Right lobe of liver (tissue), 6 donors: Measurements from ENCODE around the gene SIM2. TPM values are rescaled to one million over a fixed set of nuclear protein-coding genes. Genes with fewer than 3 reads are reported as not detected.

Source experiments
- ATAC-seq, 4 donors: fragments of 200-7000 bp; cut with Tn5 transposase; one replicate each; pipeline ENCODE4 v1.9.1; 2020; ENCODE audit warnings: mild to moderate bottlenecking in 4 of 4, moderate library complexity in 4 of 4
- DNase-seq, 3 donors: peaks; one replicate each; pipeline ENCODE4 v3.0.0-alpha.2; 2020
- H3K27ac ChIP-seq, 3 donors: fragments of 200-600 bp; one replicate each; pipeline ENCODE4 v1.8.0; 2022
- H3K27me3 ChIP-seq, 2 donors: fragments of 200-600 bp; one replicate each; pipeline ENCODE4 v1.8.0; 2022
- H3K36me3 ChIP-seq, 4 donors: fragments of 200-600 bp; sonication (generic) in 1 of 4; one replicate each; pipeline versions ENCODE4 v1.5.1 to v1.8.0; 2017 to 2022; ENCODE audit warnings: control low read depth in 1 of 4
- H3K4me1 ChIP-seq, 4 donors: fragments of 200-600 bp; sonication (generic) in 1 of 4; one replicate each; pipeline versions ENCODE4 v1.5.1 to v1.8.0; 2017 to 2022; ENCODE audit warnings: control low read depth in 1 of 4
- H3K4me3 ChIP-seq, 3 donors: fragments of 200-600 bp; one replicate each; pipeline ENCODE4 v1.8.0; 2022
- H3K9me3 ChIP-seq, 4 donors: fragments of 200-600 bp; sonication (generic) in 1 of 4; one replicate each; pipeline versions ENCODE4 v1.5.1 to v1.8.0; 2017 to 2022; ENCODE audit warnings: control low read depth in 1 of 4
- CTCF ChIP-seq, 4 donors: fragments of 200-600 bp in 3 of 4; fragments of 450-650 bp in 1 of 4; IDR thresholded peaks; one replicate each; pipeline versions ENCODE4 v1.5.1 to v1.8.0; 2016 to 2022; ENCODE audit warnings: antibody characterized with exemption in 4 of 4, mild to moderate bottlenecking in 2 of 4
- POLR2A ChIP-seq: fragments of 450-650 bp; IDR thresholded peaks from one replicate; pipeline ENCODE4 v1.6.1; 2017; ENCODE audit warnings: antibody characterized with exemption, mild to moderate bottlenecking
- WGBS: methylation state at CpG from one replicate; pipeline ENCODE4 v1.1.6; 2018; ENCODE audit warnings: low coverage, low lambda C conversion rate; ENCODE audit not compliant: insufficient coverage; ENCODE audit errors: missing lambda C conversion rate; 5-methylcytosine and 5-hydroxymethylcytosine counted together
- intact Hi-C, 2 donors: fragments of 100-400 bp; cut with DNase I; formaldehyde crosslinking; loops; one replicate each; pipeline versions ENCODE4 v1.11.2 to v1.14.1; 2022
- total RNA-seq, 6 experiments: library from RNA; depleted of rRNA in 2 of 6; stranded (reverse); fragments of >200 nt in 2 of 6; fragmentation: NEBNext Ultra II Directional in 3 of 6; extraction: Animal tissue kit (Norgen Biotek cat#: 25700) in 3 of 6; gene quantifications; one replicate each; pipeline versions ENCODE4 v1.1.0 to v1.2.4, GENCODE V29; 2016 to 2023
- donor health status: DM: no; HTN: yes; CAD: no.
- donor health status: DM: no; HTN: no; CAD: no.
- donor health status: DM: no; HTN: no; CAD: no.
- donor health status: DM: no; HTN: yes; CAD: no.
- donor health status: DM: no; HTN: yes; CAD: no.

Gene SIM2
- total RNA-seq, 6 experiments from 2014 or later, result not detected

DNA sequence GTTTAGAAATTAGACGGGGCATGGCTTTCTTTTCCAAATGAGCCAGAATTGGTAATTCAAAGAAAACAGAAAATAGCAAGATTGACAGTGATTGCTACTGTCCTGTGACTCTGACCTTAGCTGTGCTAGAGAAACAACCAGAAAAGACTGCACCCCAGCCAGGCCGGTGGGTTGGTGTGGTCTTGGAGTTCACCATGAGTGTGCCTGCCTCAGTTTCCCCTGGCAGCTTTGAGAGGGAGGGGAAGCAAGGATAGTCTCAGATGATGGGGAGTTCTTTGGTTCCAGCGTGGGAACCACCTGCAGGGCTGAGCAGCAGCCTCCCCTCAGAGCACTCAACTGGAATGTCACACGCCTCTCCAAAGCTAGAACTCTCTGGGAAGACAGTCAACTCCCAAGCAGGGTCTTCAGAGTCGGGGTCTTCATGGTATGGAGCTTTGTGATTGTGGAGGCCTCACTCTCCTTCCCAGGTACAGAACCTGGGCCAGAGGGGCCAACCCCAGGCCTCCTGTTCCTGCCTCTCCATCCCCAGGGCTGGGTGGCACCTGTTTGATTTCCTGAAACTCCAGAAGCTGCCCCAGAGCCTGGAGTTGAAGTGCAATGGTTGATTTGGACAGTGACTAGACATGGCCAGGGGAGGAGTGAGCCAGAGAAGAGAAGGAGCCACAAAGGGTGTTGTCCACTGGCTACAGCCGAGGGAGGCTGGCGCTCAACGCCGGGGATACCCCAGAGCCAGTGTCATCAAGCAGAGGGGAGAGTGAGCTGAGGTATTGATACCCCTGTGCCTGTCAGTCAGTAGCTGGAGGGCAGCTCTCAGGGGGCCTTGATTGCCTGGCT is 35.7 kb downstream of the SIM2 start:
- Histone ChIP-seq H3K27me3 (no peaks in the 10 kb centered on the region), H3K36me3 (no peaks in the 10 kb centered on the region)
- 94% methylated on average over 2 of the region's 9 CpGs for WGBS

DNA sequence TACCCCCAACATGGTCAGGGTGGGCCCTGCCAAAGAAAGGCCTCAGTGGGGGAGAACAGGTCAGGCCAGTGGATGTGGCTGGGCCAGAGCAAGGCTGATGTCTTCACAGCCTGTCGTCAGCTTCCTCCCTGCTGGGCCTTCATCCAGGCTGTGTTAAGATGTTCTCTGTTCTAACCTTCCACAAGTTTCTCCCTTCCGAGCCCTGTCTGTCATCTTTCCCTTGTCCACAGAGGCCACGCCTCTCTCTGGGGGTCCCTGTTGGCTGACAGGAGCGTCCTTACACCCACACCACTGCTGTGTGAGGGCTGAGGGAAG is 36.2 kb downstream of the SIM2 start:
- TF ChIP-seq CTCF (IDR thresholded peaks at IDR 0.05) (no peak), POLR2A (no peak)
- intact Hi-C loops, result no loop called here
- WGBS, result 70% methylated on average over 2 of the region's 4 CpGs
- Histone ChIP-seq H3K36me3 (no peaks in the 10 kb centered on the region), H3K4me1 (peaks cover 0 to 7% (median 0%) of the 10 kb centered on the region in 4 donors), H3K9me3 (no peaks in the 10 kb centered on the region), H3K4me3 (no peak overlapping the region), H3K27ac (no peak overlapping the region), H3K27me3 (no peaks in the 10 kb centered on the region)
- DNase-seq, result no peak
- no peak for ATAC-seq

More for the DNA sequence above, 35.7 kb downstream of the SIM2 start:
- Histone ChIP-seq H3K27ac (no peak overlapping the region), H3K9me3 (no peaks in the 10 kb centered on the region), H3K4me1 (peaks cover 0 to 7% (median 0%) of the 10 kb centered on the region in 4 donors), H3K4me3 (no peak overlapping the region)
- intact Hi-C loops, result no loop called here
- ATAC-seq (no peak), DNase-seq (no peak)
- TF ChIP-seq CTCF (IDR thresholded peaks at IDR 0.05), result no peak
- TF ChIP-seq POLR2A, result no peak

GRCh38 chr21:36735724-36736320 is 36.9 kb downstream of the SIM2 start:
- Histone ChIP-seq H3K4me1 (peaks cover 0 to 2% (median 0%) of the 10 kb centered on the region in 4 donors), H3K4me3 (no peak overlapping the region), H3K27me3 (no peaks in the 10 kb centered on the region), H3K27ac (no peak overlapping the region), H3K9me3 (no peaks in the 10 kb centered on the region), H3K36me3 (no peaks in the 10 kb centered on the region)
- ATAC-seq (no peak), DNase-seq (no peak)
- WGBS, result 80% methylated on average over 1 of the region's 15 CpGs
- intact Hi-C loops, result no loop called here
- no peak for TF ChIP-seq CTCF (IDR thresholded peaks at IDR 0.05)
- no peak for TF ChIP-seq POLR2A

- intact Hi-C loops, result no loop called here
- TF ChIP-seq POLR2A, result no peak
- TF ChIP-seq CTCF (IDR thresholded peaks at IDR 0.05), result no peak
- Histone ChIP-seq H3K27ac (no peak overlapping the region), H3K4me1 (no peaks in the 10 kb centered on the region), H3K4me3 (no peak overlapping the region), H3K36me3 (no peaks in the 10 kb centered on the region), H3K9me3 (no peaks in the 10 kb centered on the region), H3K27me3 (no peaks in the 10 kb centered on the region)
- 55% methylated on average over 8 of the region's 12 CpGs for WGBS
- DNase-seq (peak in 1 of 3 donors; percentile 18), ATAC-seq (no peak)
These were observed 39.7 kb downstream of the SIM2 start for GRCh38 chr21:36738489-36739126.
